Measurements from ENCODE around the gene CDCA7.
A peak's percentile ranks its signal among the peaks of the same experiment; 100 is the strongest.
"Not testable (repeated sequence)": the region's sequence is repeated elsewhere in the genome, so short reads cannot be mapped to it uniquely, and the experiment has no call there.

Gene CDCA7

DNA sequence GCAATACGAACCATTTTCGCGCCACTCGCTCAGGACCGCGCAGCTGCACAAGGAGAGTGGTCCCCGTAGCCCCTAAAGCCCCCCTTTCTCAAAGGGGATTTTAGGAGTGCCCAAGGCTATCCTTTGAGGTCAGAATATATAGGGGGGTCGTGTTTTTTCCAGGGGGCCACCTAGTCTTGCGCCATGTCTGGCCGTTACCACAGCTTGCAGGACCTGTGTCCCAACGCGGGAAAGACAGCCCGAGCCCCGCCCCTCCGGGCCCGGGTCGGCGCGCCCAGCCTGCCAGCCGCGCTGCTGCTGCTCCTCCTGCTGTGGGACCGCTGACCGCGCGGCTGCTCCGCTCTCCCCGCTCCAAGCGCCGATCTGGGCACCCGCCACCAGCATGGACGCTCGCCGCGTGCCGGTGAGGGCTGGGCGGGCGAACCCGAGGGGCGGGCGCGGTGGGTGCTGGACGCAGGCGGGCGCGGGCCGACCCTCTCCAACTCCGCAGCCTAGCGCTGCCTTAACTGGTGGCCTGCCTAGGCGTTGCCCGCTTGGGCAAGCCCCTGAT is at the start of gene CDCA7:
CDCA7 (plus strand) TSS at position 291 of the 550 bp plus-strand sequence; CDS start at position 383, 92 bp downstream.
- DNase-seq: peak; percentile 97

DNA sequence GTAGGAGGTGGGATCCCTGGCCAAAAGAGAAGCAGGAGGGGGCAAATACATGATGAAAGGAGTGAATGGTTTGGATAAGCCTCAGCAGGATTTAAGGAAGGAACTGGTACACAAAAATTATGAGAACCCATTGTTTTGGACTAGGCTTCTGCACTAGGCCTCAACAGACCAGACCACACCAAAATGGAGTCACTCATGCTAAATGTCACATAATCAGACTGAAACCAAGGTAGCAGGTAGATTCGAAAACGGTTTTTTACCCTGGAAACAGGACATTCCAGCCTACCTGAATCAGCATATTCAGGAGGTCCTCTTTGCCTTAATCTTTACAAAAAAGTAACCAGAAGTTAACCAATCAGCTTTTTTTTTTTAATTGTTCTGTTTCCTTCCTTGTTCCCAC is 49.4 kb upstream of the CDCA7 start:
- no peak for DNase-seq

- no peak for DNase-seq
These were observed 47.4 kb upstream of the CDCA7 start for GRCh38 chr2:173307293-173307692.

DNA sequence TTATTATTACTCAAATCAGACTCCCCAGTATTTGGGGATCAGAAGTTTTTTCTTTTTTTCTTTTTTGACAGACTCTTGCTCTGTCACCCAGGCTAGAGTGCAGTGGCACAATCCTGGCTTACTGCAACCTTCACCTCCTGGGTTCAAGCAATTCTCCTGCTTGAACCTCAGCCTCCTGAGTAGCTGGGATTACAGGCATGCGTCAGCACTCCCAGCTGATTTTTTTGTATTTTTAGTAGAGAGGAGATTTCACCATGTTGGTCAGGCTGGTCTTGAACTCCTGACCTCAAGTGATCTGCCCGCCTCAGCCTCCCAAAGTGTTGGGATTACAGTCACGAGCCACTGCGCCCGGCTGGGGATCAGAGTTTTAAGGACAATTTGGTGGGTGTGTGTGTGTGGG is 45.3 kb upstream of the CDCA7 start:
- not testable (repeated sequence) for DNase-seq

- no peak for DNase-seq
These were observed 42.6 kb upstream of the CDCA7 start for GRCh38 chr2:173311844-173312606.

DNA sequence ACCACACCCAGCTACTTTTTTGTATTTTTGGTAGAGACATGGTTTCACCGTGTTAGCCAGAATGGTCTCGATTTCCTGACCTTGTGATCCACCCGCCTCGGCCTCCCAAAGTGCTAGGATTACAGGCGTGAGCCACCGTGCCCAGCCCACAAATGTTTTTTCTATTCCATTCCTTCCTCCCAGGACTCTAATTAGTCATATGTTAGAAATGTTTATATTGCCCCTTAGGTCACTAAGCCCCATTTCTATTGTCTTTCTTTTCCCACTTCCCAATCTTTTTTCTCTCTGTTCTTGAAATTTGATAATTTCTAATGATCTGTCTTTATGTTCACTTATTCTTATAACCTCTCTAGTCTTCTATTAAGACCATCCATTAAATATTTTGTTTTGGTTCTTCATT is 31.3 kb upstream of the CDCA7 start:
- DNase-seq: no peak

- no peak for DNase-seq
These were observed 27.9 kb upstream of the CDCA7 start for GRCh38 chr2:173326806-173327205.

DNA sequence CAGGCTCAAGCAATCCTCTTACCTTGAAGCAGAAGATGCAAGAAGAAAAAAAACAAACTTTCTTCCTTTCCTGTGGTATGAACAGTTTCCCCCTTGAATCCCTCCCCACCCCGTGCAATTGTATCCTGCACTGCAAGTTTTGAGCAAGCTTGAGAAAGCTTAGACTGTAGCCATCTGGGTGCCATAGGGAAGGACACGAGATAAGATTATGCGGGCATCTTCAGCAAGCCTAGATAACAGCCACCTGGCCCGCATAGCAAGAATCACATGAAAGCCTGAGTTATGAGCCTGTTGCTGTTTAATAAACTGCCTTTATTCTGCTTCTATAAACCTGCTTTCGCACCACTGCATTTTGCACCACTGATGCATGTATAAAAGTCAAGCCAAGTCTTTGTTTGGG is 27.3 kb upstream of the CDCA7 start:
- no peak for DNase-seq

GRCh38 chr2:173333003-173333402 is 21.7 kb upstream of the CDCA7 start:
- not testable (repeated sequence) for DNase-seq

DNA sequence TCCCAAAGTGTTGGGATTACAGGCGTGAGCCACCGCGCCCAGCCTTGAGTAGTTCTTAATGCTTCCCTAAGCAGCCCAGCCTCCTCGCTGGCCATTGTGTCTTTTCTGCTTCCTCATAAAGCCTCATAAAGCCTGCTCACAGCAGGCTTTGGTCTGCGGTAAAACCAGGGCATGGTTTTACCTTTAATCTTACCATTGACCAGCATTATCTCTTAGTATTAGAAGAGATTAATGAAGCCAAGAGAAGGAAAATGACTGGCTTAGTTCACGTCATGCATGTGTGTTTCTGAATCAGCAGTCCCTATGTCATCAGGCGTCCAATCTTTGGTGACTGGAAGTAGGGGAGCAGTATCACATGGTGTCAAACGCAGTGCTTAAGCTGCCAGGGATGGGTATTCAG is 14.9 kb upstream of the CDCA7 start:
- DNase-seq: no peak

- no peak for DNase-seq
These were observed 10.8 kb upstream of the CDCA7 start for GRCh38 chr2:173343921-173344320.

DNA sequence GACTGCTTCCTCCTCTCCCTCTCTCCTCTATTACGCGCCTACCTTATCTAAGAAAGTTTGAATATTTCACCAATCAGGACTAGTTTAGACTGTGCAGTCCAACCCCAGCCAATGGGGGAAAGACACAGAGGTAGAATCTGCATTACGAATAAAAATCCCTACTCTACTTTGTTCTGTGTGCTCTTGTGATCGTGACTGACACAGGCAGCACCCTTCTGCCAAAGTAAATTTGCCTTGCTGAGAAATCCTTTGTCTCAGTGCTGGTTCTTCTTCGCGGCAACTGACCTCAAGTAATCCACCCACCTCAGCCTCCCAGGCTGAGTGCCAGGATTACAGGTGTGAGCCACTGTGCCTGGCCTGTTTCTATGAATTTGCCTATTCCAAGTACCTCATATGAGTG is 8.6 kb upstream of the CDCA7 start:
- DNase-seq: no peak

GRCh38 chr2:173347305-173348168 is 7.1 kb upstream of the CDCA7 start:
- DNase-seq: no peak

DNA sequence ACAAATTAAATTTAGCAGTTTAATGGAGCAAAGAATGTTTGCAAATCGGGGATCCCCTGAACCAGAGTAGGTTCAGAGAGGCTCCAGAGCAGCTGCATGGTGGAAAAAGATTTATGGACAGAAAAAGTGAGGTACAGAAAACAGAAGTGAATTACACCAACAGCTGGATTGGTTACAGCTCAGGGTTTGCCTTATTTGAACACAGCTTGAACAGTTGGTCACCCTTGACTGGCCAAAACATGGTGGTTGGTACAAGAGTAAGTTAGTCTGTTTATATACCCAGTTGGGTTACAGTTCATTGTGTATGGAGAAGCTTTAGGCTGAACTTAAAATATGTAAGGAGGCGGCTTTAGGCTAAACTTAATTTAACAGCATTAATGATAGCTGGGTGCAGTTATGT is 5.4 kb upstream of the CDCA7 start:
- no peak for DNase-seq

GRCh38 chr2:173350383-173350782 is 4.3 kb upstream of the CDCA7 start:
- DNase-seq: no peak

GRCh38 chr2:173351879-173352278 is 2.8 kb upstream of the CDCA7 start:
- no peak for DNase-seq

GRCh38 chr2:173353556-173353955 is 1.1 kb upstream of the CDCA7 start:
- no peak for DNase-seq

DNA sequence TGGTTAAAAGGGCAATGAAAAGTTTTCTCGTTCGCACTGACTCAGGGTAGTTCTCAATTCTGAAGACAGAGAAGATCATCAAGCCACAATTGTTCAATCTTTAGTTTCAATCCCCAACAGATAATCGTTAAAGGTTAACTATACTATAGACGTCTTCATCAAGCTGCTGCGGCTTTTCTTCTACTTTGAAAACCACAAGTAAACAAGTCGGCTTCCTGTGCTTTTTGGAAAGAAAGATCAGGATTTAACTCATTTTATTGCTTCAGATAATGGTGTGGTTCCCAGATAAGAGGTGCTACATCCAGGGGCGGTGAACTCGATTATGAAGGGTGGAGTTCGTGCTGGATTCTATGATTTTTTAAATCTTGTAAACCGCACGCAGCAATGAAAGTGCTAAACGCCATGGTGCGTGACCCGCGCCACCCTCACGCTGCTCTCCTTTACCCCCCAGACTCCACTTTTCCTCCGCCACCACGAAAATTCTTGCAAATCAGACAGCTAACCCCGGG is 545 bp upstream of the CDCA7 start:
- DNase-seq: no peak

- DNase-seq: peak; percentile 91
These were observed 627 bp downstream of the CDCA7 start for GRCh38 chr2:173355132-173355865.

GRCh38 chr2:173355866-173356508 is 1.3 kb downstream of the CDCA7 start:
- DNase-seq: peak; percentile 42

DNA sequence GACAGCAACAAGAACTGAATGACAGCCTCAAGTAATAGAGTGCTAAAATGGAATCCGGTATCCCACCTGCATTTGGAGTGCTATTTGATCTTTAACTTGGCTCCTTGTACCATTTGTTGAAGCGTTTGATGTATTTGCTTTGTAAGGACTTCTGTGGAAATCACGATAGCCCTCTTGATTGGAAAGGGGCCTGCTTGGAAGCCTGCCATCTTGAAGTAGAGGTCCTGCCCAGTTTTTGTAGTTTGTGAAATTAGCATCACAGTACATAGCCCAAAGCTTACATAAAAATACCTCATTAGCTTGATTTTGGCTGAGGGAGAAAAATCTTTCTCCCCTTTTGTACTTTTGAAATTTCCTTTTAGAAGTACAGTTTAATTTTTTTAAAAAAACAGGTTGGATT is 2.7 kb downstream of the CDCA7 start:
- DNase-seq: no peak

DNA sequence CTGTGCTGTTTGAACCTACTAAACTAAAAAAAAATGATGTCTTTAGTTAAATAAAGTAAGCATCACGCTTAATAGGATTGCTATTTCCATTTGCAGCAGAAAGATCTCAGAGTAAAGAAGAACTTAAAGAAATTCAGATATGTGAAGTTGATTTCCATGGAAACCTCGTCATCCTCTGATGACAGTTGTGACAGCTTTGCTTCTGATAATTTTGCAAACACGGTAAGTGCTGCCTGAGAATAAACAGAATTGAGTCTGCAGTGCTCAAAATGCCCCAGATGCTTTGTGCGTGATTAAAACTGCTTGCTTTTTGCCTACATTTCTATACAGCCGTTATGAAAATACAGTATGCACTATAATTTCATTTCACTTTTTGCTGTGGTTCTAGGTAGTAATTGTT is 3.9 kb downstream of the CDCA7 start:
- no peak for DNase-seq

All from retina (tissue), 1 donor.